ENCODE data around the gene EPGN. TPM values are rescaled to one million over a fixed set of nuclear protein-coding genes. Genes with fewer than 3 reads are reported as not detected.

The EPGN gene
- polyA plus RNA-seq, 1 donor from 2014 or later, result not detected

- no peak overlapping the region for H3K9ac ChIP-seq (ENCODE audit: low read length)
- H3K79me2 ChIP-seq (replicated peaks; ENCODE audit: insufficient read depth, low read length), result no peaks in the 10 kb centered on the region
- H3K27me3 ChIP-seq (ENCODE audit: insufficient read depth, low read depth, low read length), result no peaks in the 10 kb centered on the region
- H3K9me2 ChIP-seq (ENCODE audit: insufficient read depth, low read length), result no peaks in the 10 kb centered on the region
- no peak for TF ChIP-seq EP300 (conservative IDR thresholded peaks at IDR 0.05; ENCODE audit: poor library complexity, severe bottlenecking)
- no peak for TF ChIP-seq POLR2AphosphoS5 (IDR thresholded peaks at IDR 0.05)
- TF ChIP-seq SMC3 (conservative IDR thresholded peaks at IDR 0.05; ENCODE audit: poor library complexity), result no peak
- TF ChIP-seq REST (IDR thresholded peaks at IDR 0.05; ENCODE audit: borderline replicate concordance), result no peak
- TF ChIP-seq EZH2 (IDR thresholded peaks at IDR 0.05; ENCODE audit: borderline replicate concordance, insufficient read depth, low read length, poor library complexity, severe bottlenecking), result no peak
- TF ChIP-seq RAD21 (conservative IDR thresholded peaks at IDR 0.05), result no peak
- no peak for TF ChIP-seq CTCF (IDR thresholded peaks at IDR 0.05; ENCODE audit: poor library complexity, severe bottlenecking)
- TF ChIP-seq MXI1 (conservative IDR thresholded peaks at IDR 0.05; ENCODE audit: poor library complexity, severe bottlenecking), result no peak
- TF ChIP-seq TAF1 (IDR thresholded peaks at IDR 0.05; ENCODE audit: low read depth), result no peak
- H3K36me3 ChIP-seq (ENCODE audit: insufficient read depth, low read length), result no peaks in the 10 kb centered on the region
- no peak overlapping the region for H2AFZ ChIP-seq (ENCODE audit: low read depth, low read length)
- no peak overlapping the region for H3K4me2 ChIP-seq (ENCODE audit: low read length)
- H4K20me1 ChIP-seq (ENCODE audit: insufficient read depth), result no peaks in the 10 kb centered on the region
- no peak overlapping the region for H3K4me3 ChIP-seq (ENCODE audit: low read length)
- H3F3A ChIP-seq (ENCODE audit: insufficient read depth, low read length, poor library complexity, severe bottlenecking), result no peaks in the 10 kb centered on the region
- no peaks in the 10 kb centered on the region for H3K9me3 ChIP-seq (ENCODE audit: low read length)
- no peak overlapping the region for H3K27ac ChIP-seq (ENCODE audit: low read length)
Observed at GRCh38 chr4:74314944-74315343, 6.7 kb downstream of the EPGN start.

- H2AFZ ChIP-seq (ENCODE audit: low read depth, low read length), result no peak overlapping the region
- no peaks in the 10 kb centered on the region for H3K36me3 ChIP-seq (ENCODE audit: insufficient read depth, low read length)
- no peak overlapping the region for H3K4me2 ChIP-seq (ENCODE audit: low read length)
- H3K9me2 ChIP-seq (ENCODE audit: insufficient read depth, low read length), result no peaks in the 10 kb centered on the region
- no peak overlapping the region for H3K9ac ChIP-seq (ENCODE audit: low read length)
- no peak overlapping the region for H3K4me3 ChIP-seq (ENCODE audit: low read length)
- no peaks in the 10 kb centered on the region for H3F3A ChIP-seq (ENCODE audit: insufficient read depth, low read length, poor library complexity, severe bottlenecking)
- H4K20me1 ChIP-seq (ENCODE audit: insufficient read depth), result no peaks in the 10 kb centered on the region
- no peak overlapping the region for H3K27ac ChIP-seq (ENCODE audit: low read length)
- TF ChIP-seq RAD21 (conservative IDR thresholded peaks at IDR 0.05) (no peak), EP300 (conservative IDR thresholded peaks at IDR 0.05; ENCODE audit: poor library complexity, severe bottlenecking) (no peak), REST (IDR thresholded peaks at IDR 0.05; ENCODE audit: borderline replicate concordance) (no peak), POLR2AphosphoS5 (IDR thresholded peaks at IDR 0.05) (no peak), EZH2 (IDR thresholded peaks at IDR 0.05; ENCODE audit: borderline replicate concordance, insufficient read depth, low read length, poor library complexity, severe bottlenecking) (no peak), SMC3 (conservative IDR thresholded peaks at IDR 0.05; ENCODE audit: poor library complexity) (no peak), TAF1 (IDR thresholded peaks at IDR 0.05; ENCODE audit: low read depth) (no peak), CTCF (IDR thresholded peaks at IDR 0.05; ENCODE audit: poor library complexity, severe bottlenecking) (no peak), MXI1 (conservative IDR thresholded peaks at IDR 0.05; ENCODE audit: poor library complexity, severe bottlenecking) (no peak)
- H3K27me3 ChIP-seq (ENCODE audit: insufficient read depth, low read depth, low read length), result no peaks in the 10 kb centered on the region
- no peaks in the 10 kb centered on the region for H3K79me2 ChIP-seq (replicated peaks; ENCODE audit: insufficient read depth, low read length)
- H3K9me3 ChIP-seq (ENCODE audit: low read length), result no peaks in the 10 kb centered on the region
Observed at GRCh38 chr4:74315376-74315775, 7.1 kb downstream of the EPGN start.

Measured in neural cell (in vitro differentiated cells).